ENCODE measurements around the gene CBY3.
"Not testable (repeated sequence)": the region's sequence is repeated elsewhere in the genome, so short reads cannot be mapped to it uniquely, and the experiment has no call there.

DNA sequence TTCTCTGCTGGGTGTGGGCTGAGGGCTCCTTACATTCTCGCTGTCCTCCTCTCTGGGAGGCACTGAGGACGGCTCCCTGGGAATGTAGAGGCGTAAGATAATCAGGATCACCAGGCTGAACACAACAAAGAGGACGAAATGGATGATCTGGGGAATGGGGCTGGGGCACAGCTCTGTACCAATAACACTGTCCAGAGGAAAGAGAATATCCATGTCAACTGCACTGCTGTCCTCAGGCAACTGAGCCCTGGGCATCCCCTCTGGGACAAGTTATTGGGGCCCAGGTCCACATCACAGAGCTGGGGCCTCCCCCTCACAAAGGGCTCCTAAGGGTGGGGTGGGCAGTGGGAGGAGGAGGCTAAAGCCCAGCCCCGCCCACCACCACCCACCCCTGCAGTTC lies 36.1 kb downstream of the CBY3 start:
- TF ChIP-seq, protein P1, sequence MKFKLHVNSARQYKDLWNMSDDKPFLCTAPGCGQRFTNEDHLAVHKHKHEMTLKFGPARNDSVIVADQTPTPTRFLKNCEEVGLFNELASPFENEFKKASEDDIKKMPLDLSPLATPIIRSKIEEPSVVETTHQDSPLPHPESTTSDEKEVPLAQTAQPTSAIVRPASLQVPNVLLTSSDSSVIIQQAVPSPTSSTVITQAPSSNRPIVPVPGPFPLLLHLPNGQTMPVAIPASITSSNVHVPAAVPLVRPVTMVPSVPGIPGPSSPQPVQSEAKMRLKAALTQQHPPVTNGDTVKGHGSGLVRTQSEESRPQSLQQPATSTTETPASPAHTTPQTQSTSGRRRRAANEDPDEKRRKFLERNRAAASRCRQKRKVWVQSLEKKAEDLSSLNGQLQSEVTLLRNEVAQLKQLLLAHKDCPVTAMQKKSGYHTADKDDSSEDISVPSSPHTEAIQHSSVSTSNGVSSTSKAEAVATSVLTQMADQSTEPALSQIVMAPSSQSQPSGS (CRISPR knock-in tag; IDR thresholded peaks at IDR 0.05), result not testable (repeated sequence)
- TF ChIP-seq IKZF1 (IDR thresholded peaks at IDR 0.05); TCF7L2 (IDR thresholded peaks at IDR 0.05; ENCODE audit: low read depth, low read length): not testable (repeated sequence)
- TF ChIP-seq, protein P2, sequence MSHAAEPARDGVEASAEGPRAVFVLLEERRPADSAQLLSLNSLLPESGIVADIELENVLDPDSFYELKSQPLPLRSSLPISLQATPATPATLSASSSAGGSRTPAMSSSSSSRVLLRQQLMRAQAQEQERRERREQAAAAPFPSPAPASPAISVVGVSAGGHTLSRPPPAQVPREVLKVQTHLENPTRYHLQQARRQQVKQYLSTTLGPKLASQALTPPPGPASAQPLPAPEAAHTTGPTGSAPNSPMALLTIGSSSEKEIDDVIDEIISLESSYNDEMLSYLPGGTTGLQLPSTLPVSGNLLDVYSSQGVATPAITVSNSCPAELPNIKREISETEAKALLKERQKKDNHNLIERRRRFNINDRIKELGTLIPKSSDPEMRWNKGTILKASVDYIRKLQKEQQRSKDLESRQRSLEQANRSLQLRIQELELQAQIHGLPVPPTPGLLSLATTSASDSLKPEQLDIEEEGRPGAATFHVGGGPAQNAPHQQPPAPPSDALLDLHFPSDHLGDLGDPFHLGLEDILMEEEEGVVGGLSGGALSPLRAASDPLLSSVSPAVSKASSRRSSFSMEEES (CRISPR knock-in tag; IDR thresholded peaks at IDR 0.05), result not testable (repeated sequence)

Data from HepG2 (cell line).